NCI-H345 treated with DMSO at 0.1 percent for 48 hours (cell line): Measurements from ENCODE around the gene SLC37A1.
"Not testable (repeated sequence)": the region's sequence is repeated elsewhere in the genome, so short reads cannot be mapped to it uniquely, and the experiment has no call there.

Experiments
- DNase-seq: peaks from one replicate; lab custom pipeline; 2025; ENCODE audit not compliant: unreplicated experiment; lab: John Stamatoyannopoulos, UW

The SLC37A1 gene

GRCh38 chr21:42614811-42615351 is 101.2 kb downstream of the SLC37A1 start:
- no peak for DNase-seq

GRCh38 chr21:42615377-42615776 is 101.7 kb downstream of the SLC37A1 start:
- not testable (repeated sequence) for DNase-seq

DNA sequence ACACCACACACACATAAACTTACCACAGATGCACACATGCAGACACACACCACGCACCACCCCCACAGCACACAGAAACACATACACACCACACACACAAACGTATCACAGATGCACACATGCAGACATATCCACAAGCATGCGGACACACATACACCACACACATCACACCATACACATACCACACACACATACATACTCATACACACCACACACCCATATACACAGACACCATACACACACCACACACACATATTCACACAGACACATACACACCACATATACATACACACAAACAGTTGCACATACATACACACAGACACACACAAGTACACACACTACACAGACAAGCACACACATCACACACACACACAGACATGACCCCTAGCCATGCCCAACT is 102.3 kb downstream of the SLC37A1 start:
- no peak for DNase-seq

GRCh38 chr21:42616446-42616845 is 102.8 kb downstream of the SLC37A1 start:
- DNase-seq: no peak

GRCh38 chr21:42616941-42617340 is 103.3 kb downstream of the SLC37A1 start:
- no peak for DNase-seq

- DNase-seq: no peak
Measured at GRCh38 chr21:42617486-42617885, 103.8 kb downstream of the SLC37A1 start.

DNA sequence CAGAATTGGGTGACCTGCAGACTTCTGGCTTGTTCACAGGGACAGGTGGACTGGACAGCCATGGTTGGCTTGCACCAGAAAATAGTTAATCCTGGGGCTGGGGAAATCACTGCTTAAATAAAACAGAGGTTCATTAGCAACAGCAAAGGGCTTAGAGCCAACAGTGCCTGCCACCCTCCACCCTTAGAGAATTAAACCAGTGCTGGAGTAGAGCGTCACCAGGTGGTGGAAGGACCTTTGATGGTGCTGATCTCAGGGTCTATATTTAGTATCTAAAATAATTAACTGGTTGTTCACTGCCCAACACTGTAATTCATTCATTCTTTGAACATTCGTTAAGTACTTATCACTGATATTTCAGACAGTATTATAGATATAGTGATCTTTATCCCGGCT is 105.1 kb downstream of the SLC37A1 start:
- no peak for DNase-seq

DNA sequence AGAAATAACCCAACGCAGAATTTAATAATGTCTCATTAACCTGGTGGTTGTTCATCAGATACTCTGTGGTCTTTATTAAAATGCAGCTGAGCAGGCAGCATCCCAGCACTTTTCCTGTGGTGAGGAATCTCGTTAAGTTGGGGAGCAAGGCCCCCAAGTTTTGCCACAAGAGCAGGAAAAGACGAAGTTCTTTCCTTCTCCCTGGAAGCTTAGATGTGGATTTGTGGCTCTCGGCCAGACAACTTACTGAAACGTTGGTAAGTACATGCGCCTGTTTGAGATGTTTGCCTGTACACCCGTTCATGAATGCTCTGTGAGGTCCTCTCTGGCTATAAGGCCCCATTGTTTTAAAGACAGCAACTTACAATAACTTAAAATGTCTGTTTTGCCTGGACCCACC is 105.5 kb downstream of the SLC37A1 start:
- DNase-seq: no peak

GRCh38 chr21:42619841-42620240 is 106.2 kb downstream of the SLC37A1 start:
- DNase-seq: no peak

GRCh38 chr21:42621166-42621818 is 107.6 kb downstream of the SLC37A1 start:
- no peak for DNase-seq

- DNase-seq: peak; percentile 99
Measured at GRCh38 chr21:42621819-42622177, 108.1 kb downstream of the SLC37A1 start.

DNA sequence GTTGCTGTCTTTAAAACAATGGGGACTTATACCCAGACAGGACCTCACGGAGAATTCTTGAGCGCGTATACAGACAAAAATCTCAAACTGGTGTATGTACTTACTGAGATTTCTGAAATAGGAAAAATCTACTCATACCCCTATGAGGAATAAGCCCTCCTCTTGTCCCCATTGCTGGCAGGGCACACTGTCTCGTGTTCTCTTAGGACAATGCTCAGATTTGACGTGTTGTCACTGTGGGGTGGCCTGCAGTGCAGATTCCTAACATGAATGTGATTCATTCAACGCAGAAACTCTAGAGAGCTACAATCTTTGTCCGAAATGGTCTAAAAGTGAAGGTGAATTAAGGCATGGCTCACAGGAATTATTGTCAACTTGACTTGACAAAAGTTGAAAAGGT is 108.6 kb downstream of the SLC37A1 start:
- DNase-seq: no peak

- no peak for DNase-seq
Measured at GRCh38 chr21:42623694-42624093, 110.0 kb downstream of the SLC37A1 start.

DNA sequence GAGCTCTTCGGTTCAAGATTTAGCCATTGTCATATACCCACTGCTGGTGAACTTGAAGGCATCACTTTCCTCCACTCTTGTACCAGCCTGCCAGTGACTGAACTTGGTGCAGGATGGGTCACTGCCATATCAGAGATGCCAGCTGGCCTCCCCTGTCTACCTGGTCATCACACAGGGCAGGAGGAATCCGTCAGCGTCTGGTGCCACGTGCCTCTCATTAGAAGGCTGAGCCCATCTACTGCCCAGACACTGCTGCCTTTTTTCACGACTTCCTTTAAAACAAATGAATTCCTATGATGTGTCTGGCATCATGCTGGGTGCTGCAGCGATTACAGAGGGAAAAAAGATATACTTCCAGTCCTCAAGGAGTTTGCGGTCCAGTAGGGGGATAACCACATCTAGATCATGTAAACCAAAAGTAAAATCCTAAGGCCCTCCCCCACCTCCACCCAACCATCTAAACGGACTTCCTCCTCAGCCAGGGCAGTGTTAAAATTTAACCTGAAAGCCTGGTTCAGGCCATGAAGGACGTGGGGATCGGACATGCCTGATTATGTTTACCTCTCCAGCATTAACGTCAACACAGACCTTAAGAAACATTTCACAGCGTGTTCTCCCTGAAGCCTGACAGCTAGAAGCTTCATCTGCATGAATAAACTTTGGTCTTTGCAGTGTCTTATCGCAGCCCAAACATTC is 110.6 kb downstream of the SLC37A1 start:
- DNase-seq: no peak

DNA sequence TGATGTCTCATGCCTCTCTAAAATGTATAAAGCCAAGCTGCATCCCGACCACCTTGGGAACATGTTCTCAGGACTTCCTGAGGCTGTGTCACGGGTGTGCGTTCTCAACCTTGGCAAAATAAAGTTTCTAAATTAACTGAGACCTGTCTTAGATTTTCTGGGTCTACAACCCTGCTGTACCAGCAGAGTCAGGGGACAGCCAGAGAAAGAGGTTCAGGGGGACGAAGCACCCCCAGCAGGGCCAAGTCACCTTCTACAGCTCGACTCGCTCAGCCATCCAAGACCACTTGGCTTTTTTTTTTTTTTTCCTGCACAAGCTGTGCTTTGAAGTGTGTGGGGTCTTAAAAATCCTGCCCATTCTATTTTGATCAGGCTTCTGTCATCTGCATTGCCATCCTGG is 111.3 kb downstream of the SLC37A1 start:
- DNase-seq: no peak

- DNase-seq: no peak
Measured at GRCh38 chr21:42626171-42626570, 112.5 kb downstream of the SLC37A1 start.

DNA sequence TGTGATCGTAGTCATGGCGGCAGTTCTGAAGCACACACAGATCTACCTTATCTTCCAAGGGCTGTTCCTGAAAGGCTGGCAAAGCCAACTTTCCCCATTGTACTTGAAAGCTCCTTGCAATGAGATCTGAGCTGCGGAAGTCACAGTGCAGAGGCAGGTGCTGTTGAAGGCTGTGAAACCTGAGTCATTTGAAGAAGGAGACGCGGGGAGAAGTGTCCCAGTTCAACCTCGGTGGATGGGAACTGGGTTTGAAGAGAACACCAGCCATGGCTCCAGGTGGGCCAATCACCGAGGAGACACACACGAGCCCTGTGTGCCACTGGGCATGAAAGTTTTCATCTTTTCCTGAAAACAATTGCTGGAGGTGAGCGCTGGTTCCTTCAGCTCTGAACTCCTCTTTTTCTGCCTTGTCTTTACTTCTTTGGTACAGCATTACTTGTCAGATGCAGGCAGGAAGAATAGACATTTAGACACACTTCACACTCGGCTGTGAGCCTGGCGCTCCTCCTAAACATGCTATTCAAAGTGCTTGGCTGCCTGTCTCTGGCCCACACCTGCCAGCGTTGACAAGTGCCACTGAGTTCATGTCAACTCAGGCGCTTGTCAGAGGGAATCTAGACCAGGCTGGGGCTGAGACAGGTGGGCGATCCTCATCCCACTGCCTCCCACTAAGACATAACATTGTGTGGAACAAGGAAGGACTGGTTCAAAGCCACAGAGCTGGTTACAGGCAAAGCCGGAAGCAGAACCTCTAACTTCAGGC is 114.1 kb downstream of the SLC37A1 start:
- DNase-seq: no peak

- DNase-seq: not testable (repeated sequence)
Measured at GRCh38 chr21:42628466-42629061, 114.9 kb downstream of the SLC37A1 start.

GRCh38 chr21:42629933-42630589 is 116.4 kb downstream of the SLC37A1 start:
- DNase-seq: no peak

DNA sequence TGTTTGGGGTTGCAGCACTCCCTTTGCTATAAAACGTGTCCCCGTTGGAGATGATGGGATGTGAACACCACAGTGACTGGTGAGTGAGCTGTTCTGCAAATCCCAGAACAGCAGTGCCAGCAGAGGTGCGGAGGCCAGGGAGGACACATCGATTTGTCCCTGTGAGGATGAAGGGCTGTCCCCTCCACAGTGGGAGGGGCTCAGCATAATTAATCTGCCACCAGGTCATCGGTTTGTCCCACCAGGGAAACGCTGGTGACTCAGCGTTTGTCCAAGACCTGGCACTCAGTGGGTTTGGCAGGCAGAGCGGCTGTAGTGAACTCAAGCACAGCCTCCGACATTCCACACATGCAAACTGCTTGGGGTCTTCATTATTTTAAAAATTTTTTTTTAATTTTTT is 117.0 kb downstream of the SLC37A1 start:
- no peak for DNase-seq
